Testis (tissue), 3 donors: ENCODE measurements around the gene PHACTR3. TPM values are rescaled to one million over a fixed set of nuclear protein-coding genes. Genes with fewer than 3 reads are reported as not detected.

Experiments
- DNase-seq: peaks from one replicate; pipeline ENCODE4 v3.0.0-alpha.2; 2019
- H3K27ac ChIP-seq, 2 donors: fragments of 200-600 bp; sonication (generic); one replicate each; pipeline ENCODE4 v1.5.1; 2019
- H3K27me3 ChIP-seq: fragments of 200-600 bp; sonication (generic); one replicate; pipeline ENCODE4 v1.5.1; 2019
- H3K36me3 ChIP-seq: fragments of 200-600 bp; sonication (generic); one replicate; pipeline ENCODE4 v1.5.1; 2017; ENCODE audit warnings: low read depth; ENCODE audit errors: missing control alignments
- H3K4me1 ChIP-seq: fragments of 200-600 bp; sonication (generic); one replicate; pipeline ENCODE4 v1.5.1; 2019
- H3K4me3 ChIP-seq, 2 donors: fragments of 200-600 bp; sonication (generic); one replicate each; pipeline ENCODE4 v1.5.1; 2017 to 2019
- H3K9me3 ChIP-seq: fragments of 200-600 bp; sonication (generic); one replicate; pipeline ENCODE4 v1.5.1; 2017
- POLR2A ChIP-seq: fragments of 450-650 bp; IDR thresholded peaks from one replicate; pipeline ENCODE4 v1.6.1; 2017; ENCODE audit warnings: antibody characterized with exemption, mild to moderate bottlenecking, moderate library complexity
- WGBS, 2 donors: methylation state at CpG; one replicate each; pipeline ENCODE4 v1.1.5; 2018; 5-methylcytosine and 5-hydroxymethylcytosine counted together
- intact Hi-C: fragments of 100-400 bp; cut with DNase I; formaldehyde crosslinking; loops from one replicate; pipeline ENCODE4 v1.15.1; 2023; ENCODE audit warnings: low total_unique reads
- polyA plus RNA-seq: library from polyadenylated mRNA; stranded (reverse); fragments of 350-450 nt; fragmentation: Illumina TruSeq; extraction: RNeasy Lipid Tissue Mini Kit (QIAGEN cat#74804); gene quantifications from one replicate; pipeline ENCODE4 v1.2.3, GENCODE V29; 2014; ENCODE audit warnings: low read depth, low replicate concordance; ENCODE audit not compliant: insufficient read depth
- total RNA-seq, 2 donors: library from RNA; depleted of rRNA; stranded (reverse); fragments of >200 nt; gene quantifications; one replicate each; pipeline ENCODE4 v1.2.3, GENCODE V29; 2016
- TF ChIP-seq, protein P1 (sequence below), 3 experiments: fragments of 450-650 bp in 2 of 3; fragments of 200-600 bp in 1 of 3; sonication (generic) in 1 of 3; IDR thresholded peaks; one replicate each; pipeline ENCODE4 v1.5.1; 2016 to 2019; ENCODE audit warnings: antibody characterized with exemption in 3 of 3, mild to moderate bottlenecking in 2 of 3, moderate library complexity in 1 of 3

Gene PHACTR3
- total and polyA plus RNA-seq, 3 donors from 2014 or later, result 0.94 to 1.2 (median 1.1) TPM

DNA sequence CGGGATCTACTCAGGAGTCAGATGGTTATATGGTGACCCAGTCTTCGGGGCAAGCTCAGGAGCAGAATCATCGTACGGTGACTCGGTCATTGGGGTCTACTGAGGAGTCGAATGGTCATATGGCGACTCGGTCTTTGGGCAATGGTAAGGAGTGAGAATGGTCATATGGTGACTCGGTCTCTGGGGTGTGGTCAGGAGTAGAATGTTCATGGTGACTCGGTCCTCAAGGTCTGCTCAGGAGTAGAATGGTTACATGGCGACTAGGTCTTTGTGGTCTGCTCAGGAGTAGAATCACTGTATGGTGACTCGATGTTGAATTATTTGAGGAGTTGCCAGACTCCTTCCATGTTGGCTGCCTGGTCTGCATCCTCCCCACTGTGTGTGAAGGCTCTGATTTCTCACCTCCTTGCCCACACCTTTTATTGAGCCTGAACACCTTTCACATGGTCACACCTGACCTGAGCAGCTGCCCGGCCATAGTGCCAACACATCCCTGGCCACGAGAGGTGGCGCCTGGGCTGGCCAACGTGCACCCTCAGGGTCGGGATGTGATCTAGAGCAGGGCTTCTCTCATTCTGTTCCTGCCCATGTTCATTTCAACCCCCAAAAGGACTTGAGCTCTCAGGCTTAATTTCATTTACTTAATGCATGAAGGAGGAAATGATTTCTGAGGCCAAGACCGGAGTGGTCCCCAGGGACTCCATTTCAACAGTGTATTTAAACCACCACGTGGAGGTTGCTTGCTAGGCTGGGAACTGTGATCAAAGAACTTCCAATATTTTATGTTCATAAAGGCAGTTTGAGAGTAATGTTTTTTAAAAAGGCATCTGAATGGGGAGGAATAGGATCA, 119.5 kb downstream of the PHACTR3 start:
- no peaks in the 10 kb centered on the region for H3K27me3 ChIP-seq
- no peak overlapping the region for H3K27ac ChIP-seq
- intact Hi-C loops, result no loop called here
- TF ChIP-seq POLR2A, result no peak
- TF ChIP-seq, protein P1, sequence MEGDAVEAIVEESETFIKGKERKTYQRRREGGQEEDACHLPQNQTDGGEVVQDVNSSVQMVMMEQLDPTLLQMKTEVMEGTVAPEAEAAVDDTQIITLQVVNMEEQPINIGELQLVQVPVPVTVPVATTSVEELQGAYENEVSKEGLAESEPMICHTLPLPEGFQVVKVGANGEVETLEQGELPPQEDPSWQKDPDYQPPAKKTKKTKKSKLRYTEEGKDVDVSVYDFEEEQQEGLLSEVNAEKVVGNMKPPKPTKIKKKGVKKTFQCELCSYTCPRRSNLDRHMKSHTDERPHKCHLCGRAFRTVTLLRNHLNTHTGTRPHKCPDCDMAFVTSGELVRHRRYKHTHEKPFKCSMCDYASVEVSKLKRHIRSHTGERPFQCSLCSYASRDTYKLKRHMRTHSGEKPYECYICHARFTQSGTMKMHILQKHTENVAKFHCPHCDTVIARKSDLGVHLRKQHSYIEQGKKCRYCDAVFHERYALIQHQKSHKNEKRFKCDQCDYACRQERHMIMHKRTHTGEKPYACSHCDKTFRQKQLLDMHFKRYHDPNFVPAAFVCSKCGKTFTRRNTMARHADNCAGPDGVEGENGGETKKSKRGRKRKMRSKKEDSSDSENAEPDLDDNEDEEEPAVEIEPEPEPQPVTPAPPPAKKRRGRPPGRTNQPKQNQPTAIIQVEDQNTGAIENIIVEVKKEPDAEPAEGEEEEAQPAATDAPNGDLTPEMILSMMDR (IDR thresholded peaks at IDR 0.05), result no peak
- no peaks in the 10 kb centered on the region for H3K4me1 ChIP-seq
- H3K36me3 ChIP-seq, result no peaks in the 10 kb centered on the region
- WGBS, 2 donors, result 87% methylated on average over 19 of the region's 19 CpGs
- no peak for DNase-seq
- H3K4me3 ChIP-seq, result no peak overlapping the region
- H3K9me3 ChIP-seq, result no peaks in the 10 kb centered on the region

DNA sequence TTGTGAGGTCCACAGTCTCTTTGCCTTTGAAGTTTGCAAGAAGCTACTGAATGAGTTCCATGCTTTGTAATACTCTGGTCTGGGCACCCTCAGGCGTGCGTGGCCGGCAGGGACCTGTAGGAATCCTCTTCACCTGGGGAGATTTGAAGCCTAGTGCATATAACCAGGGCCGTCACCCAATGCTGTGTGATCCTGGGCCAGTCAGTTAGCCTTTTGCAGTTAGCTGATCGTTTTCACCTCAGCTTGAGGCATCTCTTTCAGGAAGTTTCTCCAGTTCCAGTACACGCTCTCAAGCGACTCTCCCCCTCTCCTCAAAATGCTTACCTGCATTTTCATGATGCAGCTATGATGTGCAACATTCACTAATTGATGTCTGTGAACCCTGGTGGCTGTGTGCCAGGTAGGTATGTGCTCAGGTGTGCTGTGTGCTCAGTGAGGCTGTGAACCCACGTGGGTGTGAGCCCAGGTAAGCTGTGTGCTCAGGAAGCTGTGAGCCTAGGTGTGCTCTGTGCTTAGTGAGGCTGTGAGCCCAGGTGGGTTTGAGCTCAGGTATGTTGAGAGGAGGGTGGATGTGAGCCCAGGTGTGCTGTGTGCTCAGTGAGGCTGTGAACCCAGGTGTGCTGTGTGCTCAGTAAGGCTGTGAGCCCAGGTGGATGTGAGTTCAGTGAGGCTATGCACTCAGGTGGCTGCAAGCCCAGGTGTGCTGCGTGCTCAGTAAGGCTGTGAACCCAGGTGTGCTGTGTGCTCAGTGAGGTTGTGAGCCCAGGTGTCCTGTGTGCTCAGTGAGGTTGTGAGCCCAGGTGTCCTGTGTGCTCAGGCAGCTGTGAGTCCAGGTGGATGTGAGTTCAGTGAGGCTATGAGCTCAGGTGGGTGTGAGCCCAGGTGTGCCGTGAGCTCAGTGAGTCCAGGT, 120.4 kb downstream of the PHACTR3 start:
- intact Hi-C loops, result no loop called here
- no peak overlapping the region for H3K27ac ChIP-seq
- DNase-seq, result no peak
- no peak for TF ChIP-seq POLR2A
- TF ChIP-seq, protein P1 (IDR thresholded peaks at IDR 0.05), result no peak
- H3K4me3 ChIP-seq, result no peak overlapping the region
- no peaks in the 10 kb centered on the region for H3K4me1 ChIP-seq
- no peaks in the 10 kb centered on the region for H3K36me3 ChIP-seq
- WGBS, 2 donors, result 76 to 85% methylated on average over 9 to 10 of the region's 10 CpGs
- no peaks in the 10 kb centered on the region for H3K9me3 ChIP-seq
- no peaks in the 10 kb centered on the region for H3K27me3 ChIP-seq

DNA sequence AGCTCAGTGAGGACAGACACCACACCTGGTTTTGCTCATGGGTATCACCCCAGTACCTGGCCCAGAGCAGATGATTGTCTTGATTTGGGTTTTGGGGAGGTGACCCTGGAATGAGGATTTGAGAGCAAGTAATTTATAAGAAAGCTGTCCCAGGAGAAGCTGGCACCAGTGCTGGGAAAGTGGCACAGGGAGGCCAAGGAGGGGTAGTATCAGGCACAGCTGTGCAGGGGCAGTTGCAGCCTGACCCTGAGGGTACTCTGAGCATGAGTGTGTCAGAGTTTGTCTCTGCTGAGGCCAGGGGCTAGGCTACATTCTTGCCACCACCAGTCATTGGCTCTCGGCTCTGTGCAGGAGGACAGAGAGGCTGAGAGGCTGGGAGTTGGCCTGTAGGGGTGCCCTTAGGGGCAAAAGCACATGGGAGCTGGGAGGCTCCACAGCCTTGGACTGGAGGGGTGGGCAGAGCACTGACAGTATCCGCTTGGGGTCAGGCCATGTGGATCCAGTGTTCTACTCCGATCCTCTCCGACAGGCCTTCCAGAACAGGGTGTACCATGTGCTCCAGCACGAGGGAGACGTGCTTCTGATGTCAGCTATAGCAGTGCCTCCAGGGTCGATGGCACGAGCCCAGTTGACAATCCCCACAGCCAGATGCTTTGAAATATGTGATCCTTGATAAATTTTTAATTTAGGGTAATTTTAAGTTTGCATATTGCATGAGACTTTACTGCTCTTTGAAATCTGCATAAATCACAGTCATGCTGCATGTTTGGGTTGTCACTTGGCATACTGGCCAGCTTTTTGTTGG, 121.3 kb downstream of the PHACTR3 start:
- Histone ChIP-seq H3K4me3 (no peak overlapping the region), H3K27ac (no peak overlapping the region), H3K27me3 (no peaks in the 10 kb centered on the region), H3K9me3 (no peaks in the 10 kb centered on the region), H3K4me1 (no peaks in the 10 kb centered on the region), H3K36me3 (no peaks in the 10 kb centered on the region)
- DNase-seq, result no peak
- 49 to 68% methylated on average over 8 of the region's 8 CpGs for WGBS, 2 donors
- TF ChIP-seq POLR2A, result no peak
- intact Hi-C loops, result no loop called here

DNA sequence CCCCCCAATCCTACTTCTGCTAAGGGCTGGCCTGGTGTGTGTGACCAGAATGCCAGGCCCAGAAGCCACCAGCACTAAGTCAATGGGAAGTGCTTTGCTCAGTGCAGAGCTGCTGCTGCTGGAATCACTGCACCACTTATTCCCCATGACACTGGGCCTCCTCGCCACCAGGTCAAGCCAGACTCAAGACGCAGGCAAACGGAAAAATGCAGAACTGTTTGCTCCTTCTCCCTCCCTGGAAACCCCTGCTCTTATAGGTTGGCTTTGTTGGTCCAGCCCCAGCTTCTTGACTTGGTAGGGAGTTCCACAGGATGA, 121.9 kb downstream of the PHACTR3 start:
- no peaks in the 10 kb centered on the region for H3K27me3 ChIP-seq
- no peak for DNase-seq
- no peaks in the 10 kb centered on the region for H3K9me3 ChIP-seq
- H3K4me1 ChIP-seq, result no peaks in the 10 kb centered on the region
- TF ChIP-seq POLR2A, result no peak
- TF ChIP-seq, protein P1 (IDR thresholded peaks at IDR 0.05), result no peak
- 57 to 81% methylated on average over 3 of the region's 3 CpGs for WGBS, 2 donors
- no peak overlapping the region for H3K27ac ChIP-seq
- H3K4me3 ChIP-seq, result no peak overlapping the region
- H3K36me3 ChIP-seq, result no peaks in the 10 kb centered on the region
- intact Hi-C loops, result no loop called here
